Mucosa of descending colon (tissue), 3 donors: ENCODE results near the gene MAPKAPK5. TPM values are rescaled to one million over a fixed set of nuclear protein-coding genes. Genes with fewer than 3 reads are reported as not detected.

Experiments used
- ATAC-seq: fragments of 200-7000 bp; cut with Tn5 transposase; one replicate; pipeline ENCODE4 v1.9.1; 2020; ENCODE audit warnings: mild to moderate bottlenecking, moderate library complexity
- DNase-seq, 3 donors: peaks; one replicate each; pipeline ENCODE4 v3.0.0-alpha.2; 2020
- H3K36me3 ChIP-seq: fragments of 200-600 bp; one replicate; pipeline ENCODE4 v1.8.0; 2021; ENCODE audit warnings: low read depth, mild to moderate bottlenecking
- H3K4me1 ChIP-seq: fragments of 200-600 bp; one replicate; pipeline ENCODE4 v1.8.0; 2021; ENCODE audit warnings: low read depth, mild to moderate bottlenecking
- H3K4me3 ChIP-seq: fragments of 200-600 bp; one replicate; pipeline ENCODE4 v1.8.0; 2021; ENCODE audit warnings: mild to moderate bottlenecking
- H3K9me3 ChIP-seq: fragments of 200-600 bp; one replicate; pipeline ENCODE4 v1.8.0; 2021; ENCODE audit warnings: mild to moderate bottlenecking
- CTCF ChIP-seq: fragments of 200-600 bp; IDR thresholded peaks from one replicate; pipeline ENCODE4 v1.8.0; 2022; ENCODE audit warnings: antibody characterized with exemption, mild to moderate bottlenecking
- intact Hi-C, 2 donors: fragments of 100-400 bp; cut with DNase I in 1 of 2; cut with micrococcal nuclease in 1 of 2; formaldehyde crosslinking; loops; one replicate each; pipeline versions ENCODE4 v1.11.0 to v1.11.1; 2022; cut with DNase I, micrococcal nuclease
- total RNA-seq, 3 donors: library from RNA; stranded (reverse); fragmentation: NEBNext Ultra II Directional in 2 of 3; extraction: Animal tissue kit (Norgen Biotek cat#: 25700) in 2 of 3; gene quantifications; one replicate each; pipeline versions ENCODE4 v1.2.1 to v1.2.4, GENCODE V29; 2021 to 2023
- donor health status: DM: no; HTN: no; CAD: no; lungs with moderate emphysema.
- donor health status: DM: no; HTN: no; CAD: no.
- donor health status: DM: no; HTN: yes; CAD: no.

MAPKAPK5 gene
- total RNA-seq, 3 donors from 2014 or later = 64.0 to 86.3 (median 82.0) TPM

GRCh38 chr12:111901182-111901581 lies 59.2 kb downstream of the MAPKAPK5 start:
- no peaks in the 10 kb centered on the region for H3K36me3 ChIP-seq
- H3K4me3 ChIP-seq = no peak overlapping the region
- intact Hi-C loops = no loop called here
- ATAC-seq = no peak
- no peak for DNase-seq
- no peaks in the 10 kb centered on the region for H3K4me1 ChIP-seq
- TF ChIP-seq CTCF = no peak
- no peaks in the 10 kb centered on the region for H3K9me3 ChIP-seq

- intact Hi-C loops = no loop called here
- TF ChIP-seq CTCF = no peak
- no peak for DNase-seq
- no peak for ATAC-seq
- no peak overlapping the region for H3K4me3 ChIP-seq
- no peaks in the 10 kb centered on the region for H3K36me3 ChIP-seq
- no peaks in the 10 kb centered on the region for H3K4me1 ChIP-seq
- peaks cover 18% of the 10 kb centered on the region for H3K9me3 ChIP-seq
Measured at GRCh38 chr12:111904446-111904975, 62.5 kb downstream of the MAPKAPK5 start.

- Histone ChIP-seq H3K9me3 (peaks cover 27% of the 10 kb centered on the region), H3K4me1 (no peaks in the 10 kb centered on the region), H3K4me3 (no peak overlapping the region), H3K36me3 (no peaks in the 10 kb centered on the region)
- ATAC-seq (no peak), DNase-seq (no peak)
- intact Hi-C loops = no loop called here
- TF ChIP-seq CTCF = no peak
Measured at GRCh38 chr12:111905502-111905901, 63.5 kb downstream of the MAPKAPK5 start.

GRCh38 chr12:111907740-111908139 lies 65.7 kb downstream of the MAPKAPK5 start:
- no peak for ATAC-seq
- H3K36me3 ChIP-seq = no peaks in the 10 kb centered on the region

GRCh38 chr12:111925171-111925570 lies 83.1 kb downstream of the MAPKAPK5 start:
- DNase-seq = no peak
- Histone ChIP-seq H3K9me3 (no peaks in the 10 kb centered on the region), H3K4me1 (no peaks in the 10 kb centered on the region), H3K4me3 (no peak overlapping the region), H3K36me3 (no peaks in the 10 kb centered on the region)
- no peak for TF ChIP-seq CTCF
- no peak for ATAC-seq
- intact Hi-C loops = no loop called here

More at GRCh38 chr12:111907740-111908139, 65.7 kb downstream of the MAPKAPK5 start:
- intact Hi-C loops = no loop called here
- TF ChIP-seq CTCF = no peak
- DNase-seq = no peak
- H3K4me3 ChIP-seq = no peak overlapping the region
- peaks cover 27% of the 10 kb centered on the region for H3K9me3 ChIP-seq
- H3K4me1 ChIP-seq = no peaks in the 10 kb centered on the region

GRCh38 chr12:111926631-111927030 lies 84.6 kb downstream of the MAPKAPK5 start:
- ATAC-seq = no peak
- no peak for TF ChIP-seq CTCF
- Histone ChIP-seq H3K36me3 (no peaks in the 10 kb centered on the region), H3K4me1 (no peaks in the 10 kb centered on the region), H3K4me3 (no peak overlapping the region), H3K9me3 (no peaks in the 10 kb centered on the region)
- intact Hi-C loops = no loop called here
- DNase-seq = no peak
